ENCODE data around the gene FAM9A.
A peak's percentile ranks its signal among the peaks of the same experiment; 100 is the strongest.

The FAM9A gene

DNA sequence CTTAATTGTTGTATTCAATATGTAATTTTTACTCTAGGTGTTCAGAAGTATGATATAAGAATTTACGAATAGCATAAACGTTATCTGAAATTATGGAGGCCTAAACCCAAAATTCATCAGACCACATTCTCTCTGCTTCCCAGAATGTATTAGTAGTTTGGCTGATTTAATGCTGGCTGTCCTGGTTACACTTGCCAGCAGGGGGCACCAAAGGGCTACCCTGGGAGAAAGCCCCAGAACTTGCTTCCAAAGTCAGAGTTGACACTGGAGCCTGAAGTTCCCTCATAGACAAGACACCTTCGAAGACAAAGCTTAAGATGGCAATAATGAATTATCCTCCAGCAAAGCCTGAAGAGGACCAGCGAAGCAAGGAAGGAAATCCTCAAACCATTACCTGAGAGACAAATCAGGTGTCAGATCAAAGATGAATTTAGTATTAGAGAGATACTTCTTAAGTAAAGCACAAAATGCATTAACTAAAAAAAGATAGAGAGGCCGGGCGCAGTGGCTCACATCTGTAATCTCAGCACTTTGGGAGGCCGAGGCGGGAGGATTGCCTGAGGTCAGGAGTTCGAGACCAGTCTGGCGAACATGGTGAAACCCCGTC, 58.0 kb downstream of the FAM9A start:
- TF ChIP-seq, protein P1, sequence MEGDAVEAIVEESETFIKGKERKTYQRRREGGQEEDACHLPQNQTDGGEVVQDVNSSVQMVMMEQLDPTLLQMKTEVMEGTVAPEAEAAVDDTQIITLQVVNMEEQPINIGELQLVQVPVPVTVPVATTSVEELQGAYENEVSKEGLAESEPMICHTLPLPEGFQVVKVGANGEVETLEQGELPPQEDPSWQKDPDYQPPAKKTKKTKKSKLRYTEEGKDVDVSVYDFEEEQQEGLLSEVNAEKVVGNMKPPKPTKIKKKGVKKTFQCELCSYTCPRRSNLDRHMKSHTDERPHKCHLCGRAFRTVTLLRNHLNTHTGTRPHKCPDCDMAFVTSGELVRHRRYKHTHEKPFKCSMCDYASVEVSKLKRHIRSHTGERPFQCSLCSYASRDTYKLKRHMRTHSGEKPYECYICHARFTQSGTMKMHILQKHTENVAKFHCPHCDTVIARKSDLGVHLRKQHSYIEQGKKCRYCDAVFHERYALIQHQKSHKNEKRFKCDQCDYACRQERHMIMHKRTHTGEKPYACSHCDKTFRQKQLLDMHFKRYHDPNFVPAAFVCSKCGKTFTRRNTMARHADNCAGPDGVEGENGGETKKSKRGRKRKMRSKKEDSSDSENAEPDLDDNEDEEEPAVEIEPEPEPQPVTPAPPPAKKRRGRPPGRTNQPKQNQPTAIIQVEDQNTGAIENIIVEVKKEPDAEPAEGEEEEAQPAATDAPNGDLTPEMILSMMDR (IDR thresholded peaks at IDR 0.05; ENCODE audit: borderline replicate concordance, extremely low read depth, low read length, poor library complexity, severe bottlenecking): peak; percentile 78
- TF ChIP-seq EZH2 (IDR thresholded peaks at IDR 0.05; ENCODE audit: borderline replicate concordance, low read depth, low read length, severe bottlenecking): no peak
- H3K4me2 ChIP-seq (ENCODE audit: insufficient read depth, low read length): no peak overlapping the region
- H3K27me3 ChIP-seq (ENCODE audit: insufficient read depth, low read length, poor library complexity): no peaks in the 10 kb centered on the region
- no peak overlapping the region for H3K9ac ChIP-seq (ENCODE audit: low read depth, low read length)
- H3K36me3 ChIP-seq (ENCODE audit: insufficient read depth, low read length): no peaks in the 10 kb centered on the region
- no peaks in the 10 kb centered on the region for H3K79me2 ChIP-seq (ENCODE audit: insufficient read depth, low read length)
- no peak overlapping the region for H3K27ac ChIP-seq (ENCODE audit: low read length)
- H4K20me1 ChIP-seq (ENCODE audit: insufficient read depth, low read length): no peaks in the 10 kb centered on the region
- H3K4me1 ChIP-seq (ENCODE audit: insufficient read depth, low read length): no peaks in the 10 kb centered on the region
- H2AFZ ChIP-seq (ENCODE audit: low read depth, low read length): no peak overlapping the region
- no peak overlapping the region for H3K4me3 ChIP-seq (ENCODE audit: low read depth in 1 of 2, low read length in 2 of 2)
- ATAC-seq (ENCODE audit: insufficient read depth, low read depth): peak; percentile 64; the same call in 1 of the 3 replicates
- peak; percentile 59 for DNase-seq
- H3K9me3 ChIP-seq (ENCODE audit: insufficient read depth, low read length, severe bottlenecking): no peaks in the 10 kb centered on the region

DNA sequence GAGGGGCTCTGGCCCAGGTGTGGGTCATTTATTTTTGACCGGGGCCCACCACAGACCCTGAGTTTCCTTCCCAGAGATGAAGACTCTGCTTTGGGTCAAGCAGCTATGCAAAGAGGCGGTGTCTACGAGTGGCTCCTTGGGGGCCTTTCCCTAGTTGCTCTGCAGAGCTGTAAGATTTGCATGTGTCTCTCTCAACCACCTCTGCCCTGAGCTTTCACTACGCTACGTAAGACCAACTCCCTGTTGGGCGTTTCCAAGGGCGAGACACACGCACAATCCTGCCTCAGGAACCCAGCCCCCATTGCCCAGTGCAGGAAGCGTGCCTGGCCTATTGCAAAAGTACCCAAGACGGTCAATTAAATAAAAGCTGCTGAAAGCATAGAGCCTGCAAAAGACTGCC, 59.2 kb downstream of the FAM9A start:
- TF ChIP-seq EZH2 (IDR thresholded peaks at IDR 0.05; ENCODE audit: borderline replicate concordance, low read depth, low read length, severe bottlenecking): no peak
- TF ChIP-seq, protein P1 (IDR thresholded peaks at IDR 0.05; ENCODE audit: borderline replicate concordance, extremely low read depth, low read length, poor library complexity, severe bottlenecking): no peak
- DNase-seq: no peak

More for the DNA sequence above, 59.2 kb downstream of the FAM9A start:
- no peaks in the 10 kb centered on the region for H3K4me1 ChIP-seq (ENCODE audit: insufficient read depth, low read length)
- no peaks in the 10 kb centered on the region for H3K36me3 ChIP-seq (ENCODE audit: insufficient read depth, low read length)
- H3K9me3 ChIP-seq (ENCODE audit: insufficient read depth, low read length, severe bottlenecking): no peaks in the 10 kb centered on the region
- H4K20me1 ChIP-seq (ENCODE audit: insufficient read depth, low read length): no peaks in the 10 kb centered on the region
- H3K27ac ChIP-seq (ENCODE audit: low read length): no peak overlapping the region
- H3K4me3 ChIP-seq (ENCODE audit: low read depth in 1 of 2, low read length in 2 of 2): no peak overlapping the region
- no peak overlapping the region for H3K9ac ChIP-seq (ENCODE audit: low read depth, low read length)
- no peak for ATAC-seq (ENCODE audit: insufficient read depth, low read depth)
- H3K79me2 ChIP-seq (ENCODE audit: insufficient read depth, low read length): no peaks in the 10 kb centered on the region
- no peaks in the 10 kb centered on the region for H3K27me3 ChIP-seq (ENCODE audit: insufficient read depth, low read length, poor library complexity)
- H2AFZ ChIP-seq (ENCODE audit: low read depth, low read length): no peak overlapping the region
- H3K4me2 ChIP-seq (ENCODE audit: insufficient read depth, low read length): no peak overlapping the region

Measured in DND-41 (cell line).